Ishikawa (cell line): ENCODE data around the gene DMAC2.

Source experiments
- CEBPB ChIP-seq: IDR thresholded peaks from 2 replicates; pipeline ENCODE4 v1.6.1; 2012
- CREB1 ChIP-seq: IDR thresholded peaks from 2 replicates; pipeline ENCODE4 v1.6.1; 2012; ENCODE audit warnings: low read depth
- EGR1 ChIP-seq: IDR thresholded peaks from 2 replicates; pipeline ENCODE4 v1.6.1; 2012
- EP300 ChIP-seq: IDR thresholded peaks from 2 replicates; pipeline ENCODE4 v1.6.1; 2012; ENCODE audit warnings: borderline replicate concordance
- FOXM1 ChIP-seq: IDR thresholded peaks from 2 replicates; pipeline ENCODE4 v1.6.1; 2012; ENCODE audit warnings: low read depth, borderline replicate concordance
- NFIC ChIP-seq: IDR thresholded peaks from 2 replicates; pipeline ENCODE4 v1.6.1; 2012
- RAD21 ChIP-seq: IDR thresholded peaks from 2 replicates; pipeline ENCODE4 v1.6.1; 2012; ENCODE audit warnings: low read depth
- REST ChIP-seq: IDR thresholded peaks from 2 replicates; pipeline ENCODE4 v1.6.1; 2012; ENCODE audit warnings: low read depth, mild to moderate bottlenecking
- TAF1 ChIP-seq: IDR thresholded peaks from 2 replicates; pipeline ENCODE4 v1.6.1; 2012; ENCODE audit warnings: low read depth, mild to moderate bottlenecking
- TCF12 ChIP-seq: IDR thresholded peaks from 2 replicates; pipeline ENCODE4 v1.6.1; 2012; ENCODE audit warnings: low read depth
- TEAD4 ChIP-seq: IDR thresholded peaks from 2 replicates; pipeline ENCODE4 v1.6.1; 2012
- YY1 ChIP-seq: IDR thresholded peaks from 2 replicates; pipeline ENCODE4 v1.6.1; 2012; ENCODE audit warnings: low read depth
- ZBTB7A ChIP-seq: IDR thresholded peaks from 2 replicates; pipeline ENCODE4 v1.6.1; 2012; ENCODE audit warnings: low read depth
- TF ChIP-seq, protein P1 (sequence below): IDR thresholded peaks from 2 replicates; pipeline ENCODE4 v1.6.1; 2012
- TF ChIP-seq, protein P2 (sequence below): IDR thresholded peaks from 2 replicates; pipeline ENCODE4 v1.6.1; 2012

The DMAC2 gene

DNA sequence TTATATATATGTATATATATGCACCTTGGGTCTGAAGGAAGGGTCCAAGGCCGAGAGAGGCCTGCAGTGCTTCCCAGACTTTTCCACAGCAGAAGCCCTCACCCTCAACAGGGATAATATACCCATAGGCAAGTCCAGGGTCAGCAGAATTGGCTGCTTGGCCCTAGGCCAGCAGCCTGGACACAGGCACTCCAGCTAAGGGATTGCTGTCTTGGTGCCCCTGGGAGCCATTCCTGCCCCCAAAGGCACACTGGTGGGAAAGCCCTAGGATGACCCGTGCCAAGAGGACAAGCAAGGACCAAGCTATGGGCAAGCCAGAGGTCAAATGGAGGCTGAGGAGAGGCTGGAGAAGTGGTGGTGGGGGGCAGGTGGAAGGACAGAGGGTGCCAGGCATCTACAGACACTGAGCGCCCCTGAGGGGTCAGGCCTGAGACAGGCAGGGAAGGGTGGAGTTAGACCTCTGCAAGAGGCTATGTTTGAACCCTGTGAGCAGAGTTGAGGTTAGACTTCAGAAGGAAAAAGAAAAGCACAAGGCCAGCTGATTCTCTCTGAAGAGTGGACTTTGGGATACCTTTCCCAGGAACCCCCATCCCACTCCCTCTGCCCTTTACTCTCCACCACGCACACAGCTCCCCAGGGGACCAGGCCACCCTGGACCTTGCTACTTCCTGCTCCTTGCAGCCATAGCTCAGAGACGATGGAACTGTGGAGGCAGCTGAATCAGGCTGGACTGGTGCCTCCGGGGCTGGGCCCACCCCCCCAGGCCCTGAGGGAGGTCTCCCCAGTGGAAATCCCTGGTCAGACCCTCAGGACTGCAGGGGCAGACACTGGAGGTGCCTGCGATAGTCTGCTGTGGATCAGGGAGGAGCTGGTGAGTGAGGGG lies 3.0 kb upstream of the DMAC2 start, which contains the start of gene ERICH4:
ERICH4 (plus strand) TSS at position 684 of the 883 bp plus-strand sequence; CDS start at position 698, 14 bp downstream.
- TF ChIP-seq TAF1 (no peak), CREB1 (no peak), RAD21 (no peak), TCF12 (no peak), NFIC (no peak), EP300 (no peak), YY1 (no peak), FOXM1 (no peak), TEAD4 (no peak), REST (no peak), ZBTB7A (no peak), EGR1 (no peak), CEBPB (no peak)
- TF ChIP-seq, protein P1, sequence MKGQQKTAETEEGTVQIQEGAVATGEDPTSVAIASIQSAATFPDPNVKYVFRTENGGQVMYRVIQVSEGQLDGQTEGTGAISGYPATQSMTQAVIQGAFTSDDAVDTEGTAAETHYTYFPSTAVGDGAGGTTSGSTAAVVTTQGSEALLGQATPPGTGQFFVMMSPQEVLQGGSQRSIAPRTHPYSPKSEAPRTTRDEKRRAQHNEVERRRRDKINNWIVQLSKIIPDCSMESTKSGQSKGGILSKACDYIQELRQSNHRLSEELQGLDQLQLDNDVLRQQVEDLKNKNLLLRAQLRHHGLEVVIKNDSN = no peak
- TF ChIP-seq, protein P2, sequence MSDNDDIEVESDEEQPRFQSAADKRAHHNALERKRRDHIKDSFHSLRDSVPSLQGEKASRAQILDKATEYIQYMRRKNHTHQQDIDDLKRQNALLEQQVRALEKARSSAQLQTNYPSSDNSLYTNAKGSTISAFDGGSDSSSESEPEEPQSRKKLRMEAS = no peak

DNA sequence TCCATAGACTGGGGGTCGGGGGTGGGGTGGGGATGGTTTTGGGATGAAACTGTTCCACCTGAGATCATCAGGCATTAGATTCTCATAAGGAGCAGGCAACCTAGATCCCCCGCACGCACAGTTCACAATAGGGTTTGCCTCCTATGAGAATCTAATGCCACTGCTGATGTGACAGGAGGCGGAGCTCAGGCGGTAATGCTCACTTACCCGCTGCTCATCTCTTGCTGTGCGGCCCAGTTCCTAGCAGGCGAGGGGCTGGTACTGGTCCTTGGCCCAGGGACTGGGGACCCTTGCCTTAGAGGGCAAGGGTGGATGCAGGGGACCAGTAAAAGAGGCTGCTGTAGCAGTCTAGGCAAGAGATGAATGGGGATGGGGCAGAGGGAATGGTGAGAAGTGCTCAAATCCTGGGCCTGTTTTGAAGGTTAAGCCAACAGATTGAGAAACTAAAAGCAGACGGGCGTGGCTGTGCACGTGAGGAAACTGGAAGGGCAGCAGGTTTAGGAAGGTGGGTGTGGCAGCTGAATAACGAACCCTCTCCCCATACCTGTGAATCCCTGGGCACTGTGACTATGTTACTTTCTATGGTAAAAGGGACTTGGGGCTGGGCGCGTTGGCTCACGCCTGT lies 1.7 kb upstream of the DMAC2 start:
- TF ChIP-seq ZBTB7A = no peak
- TF ChIP-seq, protein P2 = no peak
- no peak for TF ChIP-seq RAD21
- no peak for TF ChIP-seq FOXM1

DNA sequence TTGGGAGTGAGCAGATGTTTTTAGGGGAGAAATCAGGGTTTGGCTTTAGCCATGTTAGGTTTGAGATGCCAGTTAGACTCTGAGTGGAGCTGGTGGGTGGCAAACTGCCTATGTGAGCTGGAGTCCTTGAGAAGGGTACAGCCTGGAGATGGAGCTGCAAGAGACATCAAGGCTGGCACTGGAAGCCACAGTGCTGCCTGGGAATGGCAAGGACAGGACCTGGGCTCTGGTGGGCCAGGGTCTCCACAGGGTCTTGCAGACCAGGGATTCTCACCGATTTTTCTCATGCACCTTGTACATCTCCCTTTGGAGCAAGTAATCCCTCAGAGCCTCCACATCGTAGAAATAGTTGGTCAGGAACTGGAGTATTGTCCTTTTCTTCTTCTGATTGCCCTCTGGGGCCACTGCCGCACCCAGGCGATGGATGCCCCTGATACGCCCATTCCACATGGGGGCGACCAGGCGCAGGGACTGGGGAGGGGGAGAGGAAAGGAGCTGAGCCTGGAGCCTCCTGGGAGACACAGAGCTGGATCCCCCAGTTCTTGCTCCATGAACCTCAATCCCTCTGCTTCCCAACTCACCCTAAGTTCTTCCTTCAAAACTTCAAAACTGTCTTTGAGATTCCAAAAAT lies 1.7 kb downstream of the DMAC2 start:
- TF ChIP-seq EGR1 (no peak), CEBPB (no peak), EP300 (no peak), RAD21 (no peak), FOXM1 (no peak), TCF12 (no peak), YY1 (no peak)

- TF ChIP-seq REST (no peak), EGR1 (no peak), ZBTB7A (no peak), TEAD4 (no peak), TCF12 (no peak), FOXM1 (no peak), YY1 (no peak), RAD21 (no peak), TAF1 (no peak), EP300 (no peak), CEBPB (no peak), NFIC (no peak), CREB1 (no peak)
- TF ChIP-seq, protein P1 = no peak
- TF ChIP-seq, protein P2 = no peak
These were observed 3.1 kb downstream of the DMAC2 start for GRCh38 chr19:41436674-41436951.
